Measurements from ENCODE around the gene FER. TPM values are rescaled to one million over a fixed set of nuclear protein-coding genes. Genes with fewer than 3 reads are reported as not detected.

The FER gene
- total RNA-seq, 1 experiment from 2014 or later = 18.0 TPM

- H3K23me2 ChIP-seq (ENCODE audit: insufficient read length, low read depth, low read length, poor library complexity, severe bottlenecking) = no peaks in the 10 kb centered on the region
- H4K20me1 ChIP-seq (ENCODE audit: control insufficient read depth, insufficient read depth, insufficient read length) = no peaks in the 10 kb centered on the region
- no peak overlapping the region for H2AFZ ChIP-seq (ENCODE audit: low read length)
- H4K8ac ChIP-seq (replicated peaks; ENCODE audit: insufficient read length, low read depth, low read length) = no peak overlapping the region
- H3K9ac ChIP-seq (ENCODE audit: extremely low read depth, insufficient read length, low read length) = no peak overlapping the region
- H4K5ac ChIP-seq (ENCODE audit: insufficient read length, low read depth, low read length) = no peak overlapping the region
- H3K9me3 ChIP-seq (ENCODE audit: control insufficient read depth, low read depth, low read length) = no peaks in the 10 kb centered on the region
- peaks cover 4 to 7% of the 10 kb centered on the region in 2 experiments for H3K4me1 Mint-ChIP-seq
- no peak overlapping the region for H3K4me3 Mint-ChIP-seq
- no peak overlapping the region for H3K4me2 ChIP-seq (ENCODE audit: insufficient read depth, insufficient read length, low read length)
- H2BK120ac ChIP-seq (ENCODE audit: low read depth, low read length, poor library complexity, severe bottlenecking) = no peak overlapping the region
- H3K14ac ChIP-seq (ENCODE audit: insufficient read depth, low read length) = no peak overlapping the region
- H3K4ac ChIP-seq (ENCODE audit: low read depth, low read length) = no peak overlapping the region
- H3K27me3 Mint-ChIP-seq (ENCODE audit: low read depth) = no peaks in the 10 kb centered on the region
- no peak overlapping the region for H3K18ac ChIP-seq (ENCODE audit: insufficient read length, low read depth, low read length)
- no peak overlapping the region for H3K27ac ChIP-seq (ENCODE audit: insufficient read length, low read depth, low read length)
- TF ChIP-seq, protein P1, sequence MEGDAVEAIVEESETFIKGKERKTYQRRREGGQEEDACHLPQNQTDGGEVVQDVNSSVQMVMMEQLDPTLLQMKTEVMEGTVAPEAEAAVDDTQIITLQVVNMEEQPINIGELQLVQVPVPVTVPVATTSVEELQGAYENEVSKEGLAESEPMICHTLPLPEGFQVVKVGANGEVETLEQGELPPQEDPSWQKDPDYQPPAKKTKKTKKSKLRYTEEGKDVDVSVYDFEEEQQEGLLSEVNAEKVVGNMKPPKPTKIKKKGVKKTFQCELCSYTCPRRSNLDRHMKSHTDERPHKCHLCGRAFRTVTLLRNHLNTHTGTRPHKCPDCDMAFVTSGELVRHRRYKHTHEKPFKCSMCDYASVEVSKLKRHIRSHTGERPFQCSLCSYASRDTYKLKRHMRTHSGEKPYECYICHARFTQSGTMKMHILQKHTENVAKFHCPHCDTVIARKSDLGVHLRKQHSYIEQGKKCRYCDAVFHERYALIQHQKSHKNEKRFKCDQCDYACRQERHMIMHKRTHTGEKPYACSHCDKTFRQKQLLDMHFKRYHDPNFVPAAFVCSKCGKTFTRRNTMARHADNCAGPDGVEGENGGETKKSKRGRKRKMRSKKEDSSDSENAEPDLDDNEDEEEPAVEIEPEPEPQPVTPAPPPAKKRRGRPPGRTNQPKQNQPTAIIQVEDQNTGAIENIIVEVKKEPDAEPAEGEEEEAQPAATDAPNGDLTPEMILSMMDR (conservative IDR thresholded peaks at IDR 0.05) = no peak
- no peak overlapping the region for H2BK20ac ChIP-seq (ENCODE audit: low read depth, low read length, poor library complexity, severe bottlenecking)
- H2AK5ac ChIP-seq (ENCODE audit: insufficient read length, low read length) = no peak overlapping the region
- H4K91ac ChIP-seq (ENCODE audit: insufficient read length, low read depth, low read length) = no peak overlapping the region
- no peaks in the 10 kb centered on the region for H3K4me1 ChIP-seq (ENCODE audit: insufficient read depth, low read length)
- H3K79me1 ChIP-seq (ENCODE audit: insufficient read depth, low read depth, low read length, poor library complexity, severe bottlenecking) = no peaks in the 10 kb centered on the region
- H3K56ac ChIP-seq (ENCODE audit: insufficient read length, low read depth, low read length) = no peak overlapping the region
- H3K27ac Mint-ChIP-seq = no peak overlapping the region
- no peak overlapping the region for H2BK15ac ChIP-seq (ENCODE audit: low read depth, low read length)
- H2BK12ac ChIP-seq (ENCODE audit: insufficient read length, low read depth, low read length) = no peak overlapping the region
- H3K27me3 ChIP-seq (ENCODE audit: insufficient read depth, low read length) = no peaks in the 10 kb centered on the region
- peaks cover 2 to 7% of the 10 kb centered on the region in 2 experiments; a peak in 4 of 5 replicates for H3K9me3 Mint-ChIP-seq
- H2BK5ac ChIP-seq (ENCODE audit: insufficient read length, low read length) = no peak overlapping the region
- H3K23ac ChIP-seq (ENCODE audit: insufficient read length, low read depth, low read length) = no peak overlapping the region
- H3T11ph ChIP-seq (ENCODE audit: low read length) = no peak overlapping the region
- H3K79me2 ChIP-seq (ENCODE audit: insufficient read depth, low read length) = no peaks in the 10 kb centered on the region
- peaks cover 0 to 9% (median 0%) of the 10 kb centered on the region in 3 experiments; a peak in 3 of 7 replicates for H3K36me3 Mint-ChIP-seq (ENCODE audit: insufficient read depth in 1 of 3, low read depth in 3 of 3)
- no peak for DNase-seq
- WGBS (ENCODE audit: extremely low coverage, insufficient read length, low lambda C conversion rate) = no CpG with 5 or more reads among the region's 1 CpG
Observed at GRCh38 chr5:109126481-109126880, 378.8 kb downstream of the FER start.
